Adipose tissue (tissue), 3 donors: ENCODE results near the gene CDC16. TPM values are rescaled to one million over a fixed set of nuclear protein-coding genes. Genes with fewer than 3 reads are reported as not detected.
"Not testable (repeated sequence)": the region's sequence is repeated elsewhere in the genome, so short reads cannot be mapped to it uniquely, and the experiment has no call there.

Experiments
- H3K27ac ChIP-seq: one replicate; pipeline ENCODE4 v1.5.1; 2013; ENCODE audit warnings: low read depth, low read length
- WGBS, 3 donors: extraction: QIAGEN DNeasy Blood & Tissue Kit; methylation state at CpG; one replicate each; pipeline ENCODE4 v1.1.7; 2013; 5-methylcytosine and 5-hydroxymethylcytosine counted together
- polyA plus RNA-seq, 3 donors: library from polyadenylated mRNA; stranded (reverse); fragments of 200-250 nt; gene quantifications; one replicate each; pipeline ENCODE4 v1.2.3, GENCODE V29; 2013
- donor health status: healthy with polysubstance abuse.
- donor health status: Bipolar disorder and iron deficiency.
- donor health status: healthy.

Gene CDC16
- polyA plus RNA-seq, 3 donors: 34.5 to 44.3 (median 39.6) TPM

- WGBS, 3 donors: 74 to 79% (median 77%) methylated on average over 8 of the region's 8 CpGs
- no peak overlapping the region for H3K27ac ChIP-seq
These were observed 9.1 kb upstream of the CDC16 start for GRCh38 chr13:114225610-114226009.

- H3K27ac ChIP-seq: no peak overlapping the region
- 59 to 86% (median 80%) methylated on average over 11 of the region's 11 CpGs for WGBS, 3 donors
These were observed 8.6 kb upstream of the CDC16 start for GRCh38 chr13:114226088-114226487.

GRCh38 chr13:114226699-114227323 lies 7.9 kb upstream of the CDC16 start:
- WGBS, 3 donors: 4 to 8% (median 6%) methylated on average over 19 of the region's 19 CpGs
- no peak overlapping the region for H3K27ac ChIP-seq

- WGBS, 3 donors: 77 to 87% (median 79%) methylated on average over 2 of the region's 2 CpGs
- no peak overlapping the region for H3K27ac ChIP-seq
These were observed 7.2 kb upstream of the CDC16 start for GRCh38 chr13:114227528-114227927.

GRCh38 chr13:114228176-114228575 lies 6.5 kb upstream of the CDC16 start:
- no peak overlapping the region for H3K27ac ChIP-seq
- 63 to 78% (median 70%) methylated on average over 9 of the region's 9 CpGs for WGBS, 3 donors

- no peak overlapping the region for H3K27ac ChIP-seq
- WGBS, 3 donors: 39 to 59% (median 39%) methylated on average over 4 of the region's 4 CpGs
These were observed 5.2 kb upstream of the CDC16 start for GRCh38 chr13:114229506-114229905.

GRCh38 chr13:114230117-114230516 lies 4.6 kb upstream of the CDC16 start:
- WGBS, 3 donors: 27 to 45% (median 32%) methylated on average over 7 of the region's 7 CpGs
- no peak overlapping the region for H3K27ac ChIP-seq

GRCh38 chr13:114230575-114230974 lies 4.1 kb upstream of the CDC16 start:
- 30 to 46% (median 42%) methylated on average over 3 of the region's 3 CpGs for WGBS, 3 donors
- H3K27ac ChIP-seq: no peak overlapping the region

GRCh38 chr13:114231886-114232285 lies 2.8 kb upstream of the CDC16 start:
- WGBS, 3 donors: 78 to 90% (median 85%) methylated on average over 8 of the region's 8 CpGs
- no peak overlapping the region for H3K27ac ChIP-seq

GRCh38 chr13:114234266-114234644 lies 442 bp upstream of the CDC16 start:
- H3K27ac ChIP-seq: no peak overlapping the region
- 58 to 70% (median 61%) methylated on average over 4 of the region's 4 CpGs for whole genome bisulfite sequencing, 3 donors

- WGBS, 3 donors: 12 to 26% (median 24%) methylated on average over 10 of the region's 10 CpGs
- H3K27ac ChIP-seq: no peak overlapping the region
These were observed 1.0 kb downstream of the CDC16 start for GRCh38 chr13:114235697-114236096.

- WGBS, 3 donors: 50 to 72% (median 67%) methylated on average over 4 of the region's 4 CpGs
- no peak overlapping the region for H3K27ac ChIP-seq
These were observed 1.5 kb downstream of the CDC16 start for GRCh38 chr13:114236227-114236626.

GRCh38 chr13:114237415-114238112 lies 2.9 kb downstream of the CDC16 start:
- no peak overlapping the region for H3K27ac ChIP-seq
- WGBS, 3 donors: 85 to 89% (median 86%) methylated on average over 7 of the region's 7 CpGs

GRCh38 chr13:114241918-114242317 lies 7.2 kb downstream of the CDC16 start:
- WGBS, 3 donors: 80 to 92% (median 91%) methylated on average over 6 of the region's 6 CpGs
- no peak overlapping the region for H3K27ac ChIP-seq

GRCh38 chr13:114243971-114244370 lies 9.3 kb downstream of the CDC16 start:
- H3K27ac ChIP-seq: no peak overlapping the region
- WGBS, 3 donors: 92 to 95% (median 94%) methylated on average over 3 of the region's 3 CpGs

GRCh38 chr13:114244637-114245036 lies 9.9 kb downstream of the CDC16 start:
- 72 to 89% (median 87%) methylated on average over 5 of the region's 5 CpGs for WGBS, 3 donors
- H3K27ac ChIP-seq: no peak overlapping the region

- 78 to 93% (median 86%) methylated on average over 3 of the region's 3 CpGs for WGBS, 3 donors
- H3K27ac ChIP-seq: no peak overlapping the region
These were observed 13.3 kb downstream of the CDC16 start for GRCh38 chr13:114248011-114248410.

- H3K27ac ChIP-seq: no peak overlapping the region
- 94 to 96% (median 95%) methylated on average over 7 of the region's 7 CpGs for WGBS, 3 donors
These were observed 14.4 kb downstream of the CDC16 start for GRCh38 chr13:114249077-114249476.

- WGBS, 3 donors: 76 to 95% (median 90%) methylated on average over 1 of the region's 1 CpG
These were observed 17.1 kb downstream of the CDC16 start for GRCh38 chr13:114251639-114252440.

More at GRCh38 chr13:114251639-114252440, 17.1 kb downstream of the CDC16 start:
- not testable (repeated sequence) for H3K27ac ChIP-seq
